HEK293 (cell line): ENCODE results near the gene FOXC1.

Source experiments
- CTCF ChIA-PET: fragments of 350-600 bp; formaldehyde crosslinking; extraction: SDS; loops from one replicate; lab custom pipeline; 2021; ENCODE audit warnings: antibody characterized with exemption; lab: Yijun Ruan, JAX
- POLR2A ChIA-PET: fragments of 300-600 bp; formaldehyde crosslinking; extraction: SDS; loops from one replicate; lab custom pipeline; 2020; ENCODE audit warnings: antibody characterized with exemption, inconsistent platforms; lab: Yijun Ruan, JAX
- H3K27ac ChIP-seq: fragments of 200-500 bp; sonication (Bioruptor generic); 2 replicates; pipeline ENCODE4 v1.5.1; 2014; ENCODE audit warnings: low read depth, low read length, control low read depth, inconsistent platforms; ENCODE audit errors: extremely low read depth
- H3K36me3 ChIP-seq, 2 experiments: fragments of 200-500 bp in 1 of 2; sonication (Bioruptor generic) in 1 of 2; 1 replicate in 1 of 2; 2 replicates in 1 of 2; pipeline ENCODE4 v1.5.1; 2014 to 2017; ENCODE audit warnings: inconsistent platforms in 2 of 2, low read length in 2 of 2; ENCODE audit not compliant: control insufficient read depth in 2 of 2, insufficient read depth in 1 of 2
- H3K4me1 ChIP-seq: fragments of 200-500 bp; sonication (Bioruptor generic); 2 replicates; pipeline ENCODE4 v1.5.1; 2014; ENCODE audit warnings: mild to moderate bottlenecking, low read length, inconsistent platforms; ENCODE audit not compliant: control insufficient read depth, insufficient read depth
- H3K4me3 ChIP-seq: 2 replicates; pipeline ENCODE4 v1.5.1; 2011; ENCODE audit warnings: low read depth, mild to moderate bottlenecking, control low read depth, low read length, moderate library complexity
- H3K9me3 ChIP-seq: fragments of 200-500 bp; sonication (Bioruptor generic); 2 replicates; pipeline ENCODE4 v1.5.1; 2014; ENCODE audit warnings: low read depth, low read length, inconsistent platforms; ENCODE audit not compliant: control insufficient read depth, insufficient read depth
- CTCF ChIP-seq: fragments of 450-650 bp; formaldehyde crosslinking; IDR thresholded peaks from 2 replicates; pipeline ENCODE4 v1.5.1; 2016; ENCODE audit warnings: missing biosample characterization, missing genetic modification characterization
- ELK4 ChIP-seq: IDR thresholded peaks from 2 replicates; pipeline ENCODE4 v1.6.1; 2011; ENCODE audit warnings: mild to moderate bottlenecking, low read depth, low read length, borderline replicate concordance
- GLI2 ChIP-seq: fragments of 450-650 bp; formaldehyde crosslinking; IDR thresholded peaks from 2 replicates; pipeline ENCODE4; 2017; ENCODE audit warnings: missing biosample characterization, missing genetic modification characterization, low read depth, borderline replicate concordance
- PBX3 ChIP-seq: sonication (generic); formaldehyde crosslinking; IDR thresholded peaks from 2 replicates; pipeline ENCODE4 v1.8.1; 2022; ENCODE audit warnings: mild to moderate bottlenecking, moderate library complexity, missing genetic modification reagents
- PRDM4 ChIP-seq: fragments of 450-650 bp; formaldehyde crosslinking; IDR thresholded peaks from 2 replicates; pipeline ENCODE4 v1.5.1; 2017; ENCODE audit warnings: missing biosample characterization, missing genetic modification characterization
- SCRT2 ChIP-seq: fragments of 450-650 bp; formaldehyde crosslinking; IDR thresholded peaks from 2 replicates; pipeline ENCODE4 v1.5.1; 2016; ENCODE audit warnings: missing biosample characterization, missing genetic modification characterization
- ZBTB11 ChIP-seq: fragments of 450-650 bp; formaldehyde crosslinking; conservative IDR thresholded peaks from 2 replicates; pipeline ENCODE4 v1.5.1; 2016; ENCODE audit warnings: low read depth, missing biosample characterization, missing genetic modification characterization
- ZBTB7A ChIP-seq: fragments of 450-650 bp; formaldehyde crosslinking; IDR thresholded peaks from 2 replicates; pipeline ENCODE4 v1.5.1; 2016; ENCODE audit warnings: low read depth, missing biosample characterization, missing genetic modification characterization
- ZEB2 ChIP-seq: fragments of 450-650 bp; formaldehyde crosslinking; IDR thresholded peaks from 2 replicates; pipeline ENCODE4 v1.5.1; 2016; ENCODE audit warnings: missing biosample characterization, missing genetic modification characterization
- ZNF112 ChIP-seq: fragments of 450-650 bp; formaldehyde crosslinking; IDR thresholded peaks from 2 replicates; pipeline ENCODE4 v1.5.0; 2017; ENCODE audit warnings: missing biosample characterization, missing genetic modification characterization
- ZNF138 ChIP-seq: fragments of 450-650 bp; formaldehyde crosslinking; IDR thresholded peaks from 2 replicates; pipeline ENCODE4 v1.5.1; 2016; ENCODE audit warnings: missing biosample characterization, missing genetic modification characterization, borderline replicate concordance
- ZNF175 ChIP-seq: fragments of 450-650 bp; formaldehyde crosslinking; IDR thresholded peaks from 2 replicates; pipeline ENCODE4 v1.5.1; 2016; ENCODE audit warnings: missing biosample characterization, missing genetic modification characterization
- ZNF18 ChIP-seq: fragments of 450-650 bp; formaldehyde crosslinking; IDR thresholded peaks from 2 replicates; pipeline ENCODE4 v1.5.1; 2016; ENCODE audit warnings: missing biosample characterization, missing genetic modification characterization
- ZNF335 ChIP-seq: fragments of 450-650 bp; formaldehyde crosslinking; conservative IDR thresholded peaks from 2 replicates; pipeline ENCODE4 v1.5.1; 2016; ENCODE audit warnings: missing biosample characterization, missing genetic modification characterization
- ZNF362 ChIP-seq: fragments of 450-650 bp; formaldehyde crosslinking; IDR thresholded peaks from 2 replicates; pipeline ENCODE4 v1.5.1; 2016; ENCODE audit warnings: missing biosample characterization, missing genetic modification characterization
- ZNF37A ChIP-seq: fragments of 450-650 bp; IDR thresholded peaks from 2 replicates; pipeline ENCODE4 v1.5.1; 2018; ENCODE audit warnings: missing biosample characterization, missing genetic modification characterization
- ZNF510 ChIP-seq: fragments of 450-650 bp; formaldehyde crosslinking; IDR thresholded peaks from 2 replicates; pipeline ENCODE4 v1.5.1; 2018; ENCODE audit warnings: mild to moderate bottlenecking, missing genetic modification characterization, missing biosample characterization; ENCODE audit not compliant: insufficient replicate concordance
- ZNF692 ChIP-seq: fragments of 450-650 bp; formaldehyde crosslinking; IDR thresholded peaks from 2 replicates; pipeline ENCODE4 v1.5.1; 2016; ENCODE audit warnings: missing biosample characterization, missing genetic modification characterization
- ZNF768 ChIP-seq: fragments of 450-650 bp; formaldehyde crosslinking; IDR thresholded peaks from 2 replicates; pipeline ENCODE4 v1.5.1; 2018; ENCODE audit warnings: missing biosample characterization, mild to moderate bottlenecking, missing genetic modification characterization
- ZNF777 ChIP-seq: fragments of 450-650 bp; formaldehyde crosslinking; IDR thresholded peaks from 2 replicates; pipeline ENCODE4 v1.5.1; 2017; ENCODE audit warnings: missing biosample characterization, missing genetic modification characterization, borderline replicate concordance
- ZSCAN16 ChIP-seq: fragments of 450-650 bp; formaldehyde crosslinking; IDR thresholded peaks from 2 replicates; pipeline ENCODE4 v1.5.1; 2016; ENCODE audit warnings: missing biosample characterization, missing genetic modification characterization

FOXC1 gene

GRCh38 chr6:1607516-1608221 is 2.0 kb upstream of the FOXC1 start:
- POLR2A ChIA-PET: no interaction called here
- H3K4me3 ChIP-seq: no peak overlapping the region
- TF ChIP-seq ZNF175 (tag by site-specific recombination) (no peak), ZNF138 (tag by site-specific recombination) (no peak), ZEB2 (tag by site-specific recombination) (no peak), ELK4 (no peak), ZSCAN16 (tag by site-specific recombination) (0 out of 2 replicates have a peak, but pooled peaks have one; percentile 13), ZNF777 (tag by site-specific recombination) (no peak), GLI2 (tag by site-specific recombination) (no peak), PRDM4 (tag by site-specific recombination) (0 out of 2 replicates have a peak, but pooled peaks have one; percentile 54), ZBTB7A (tag by site-specific recombination) (no peak), ZNF362 (no peak), ZNF692 (no peak), ZBTB11 (tag by site-specific recombination) (no peak), ZNF112 (tag by site-specific recombination) (no peak), SCRT2 (tag by site-specific recombination) (peak; percentile 91), ZNF37A (tag by site-specific recombination) (no peak), ZNF768 (tag by site-specific recombination) (no peak), PBX3 (CRISPR knock-in tag) (no peak), ZNF18 (no peak), ZNF510 (no peak), CTCF (tag by site-specific recombination) (no peak), ZNF335 (no peak)

More at GRCh38 chr6:1607516-1608221, 2.0 kb upstream of the FOXC1 start:
- H3K4me1 ChIP-seq: peaks cover 9% of the 10 kb centered on the region
- peaks cover 9 to 21% of the 10 kb centered on the region in 2 experiments for H3K36me3 ChIP-seq
- CTCF ChIA-PET: interaction anchor here (0.6 to 2.9 kb wide), 6 partner anchors 11 to 1027 kb away, joined by 3 to 23 read pairs (median 6); no protein-coding TSS in a partner anchor
- H3K9me3 ChIP-seq: no peaks in the 10 kb centered on the region
- peak overlapping the region; percentile 100 for H3K27ac ChIP-seq
